Choroid plexus epithelial cell (primary cell): ENCODE data around the gene MNAT1.
"Not testable (repeated sequence)": the region's sequence is repeated elsewhere in the genome, so short reads cannot be mapped to it uniquely, and the experiment has no call there.

Source experiments
- DNase-seq: peaks from one replicate; pipeline ENCODE4 v3.0.0-alpha.2; 2010; ENCODE audit warnings: low read depth
- H3K4me3 ChIP-seq: 2 replicates; pipeline ENCODE4 v1.5.1; 2011; ENCODE audit warnings: low read depth, mild to moderate bottlenecking, control low read depth, low read length, moderate library complexity
- TF ChIP-seq, protein P1 (sequence below): conservative IDR thresholded peaks from 2 replicates; pipeline ENCODE4 v1.5.1; 2011; ENCODE audit warnings: low read depth, mild to moderate bottlenecking, control low read depth, inconsistent platforms, low read length, moderate library complexity

MNAT1 gene

DNA sequence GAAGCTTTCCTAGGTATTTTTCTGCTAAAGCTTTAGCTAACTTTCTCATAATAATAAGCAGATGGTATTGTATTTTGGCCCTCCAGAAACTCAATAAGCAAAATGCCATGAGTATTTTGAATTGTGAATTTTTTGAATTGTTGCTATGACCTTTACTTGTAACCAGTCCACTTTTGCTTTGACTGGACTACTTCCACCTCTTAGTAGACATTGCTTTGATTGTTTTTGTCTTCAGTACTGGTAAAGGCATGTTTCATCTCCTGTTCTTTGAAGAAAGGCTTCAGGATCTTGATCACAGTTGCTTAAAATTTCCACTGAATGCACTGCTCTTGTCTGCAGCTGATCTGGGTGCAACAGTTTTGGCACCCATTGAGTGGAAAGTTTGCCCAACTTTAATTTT is 144.0 kb downstream of the MNAT1 start:
- no peak overlapping the region for H3K4me3 ChIP-seq
- DNase-seq: peak; percentile 68
- TF ChIP-seq, protein P1, sequence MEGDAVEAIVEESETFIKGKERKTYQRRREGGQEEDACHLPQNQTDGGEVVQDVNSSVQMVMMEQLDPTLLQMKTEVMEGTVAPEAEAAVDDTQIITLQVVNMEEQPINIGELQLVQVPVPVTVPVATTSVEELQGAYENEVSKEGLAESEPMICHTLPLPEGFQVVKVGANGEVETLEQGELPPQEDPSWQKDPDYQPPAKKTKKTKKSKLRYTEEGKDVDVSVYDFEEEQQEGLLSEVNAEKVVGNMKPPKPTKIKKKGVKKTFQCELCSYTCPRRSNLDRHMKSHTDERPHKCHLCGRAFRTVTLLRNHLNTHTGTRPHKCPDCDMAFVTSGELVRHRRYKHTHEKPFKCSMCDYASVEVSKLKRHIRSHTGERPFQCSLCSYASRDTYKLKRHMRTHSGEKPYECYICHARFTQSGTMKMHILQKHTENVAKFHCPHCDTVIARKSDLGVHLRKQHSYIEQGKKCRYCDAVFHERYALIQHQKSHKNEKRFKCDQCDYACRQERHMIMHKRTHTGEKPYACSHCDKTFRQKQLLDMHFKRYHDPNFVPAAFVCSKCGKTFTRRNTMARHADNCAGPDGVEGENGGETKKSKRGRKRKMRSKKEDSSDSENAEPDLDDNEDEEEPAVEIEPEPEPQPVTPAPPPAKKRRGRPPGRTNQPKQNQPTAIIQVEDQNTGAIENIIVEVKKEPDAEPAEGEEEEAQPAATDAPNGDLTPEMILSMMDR: no peak

DNA sequence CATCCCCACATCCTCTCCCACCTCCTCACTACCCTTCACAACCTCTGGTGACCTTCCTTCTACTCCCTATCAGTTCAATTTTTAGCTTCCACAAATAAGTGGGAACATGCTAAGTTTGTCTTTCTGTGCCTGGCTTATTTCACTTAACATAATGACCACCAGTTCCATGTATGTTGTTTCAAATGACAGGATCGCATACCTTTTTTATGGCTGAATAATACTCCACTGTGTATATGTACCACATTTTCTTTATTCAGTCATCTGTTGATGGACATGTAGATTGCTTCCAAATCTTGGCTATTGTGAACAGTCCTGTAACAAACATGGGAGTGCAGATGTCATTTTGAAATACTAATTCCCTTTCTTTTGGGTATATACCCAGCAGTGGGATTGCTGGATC is 147.7 kb downstream of the MNAT1 start:
- DNase-seq: no peak
- TF ChIP-seq, protein P1: no peak
- no peak overlapping the region for H3K4me3 ChIP-seq

DNA sequence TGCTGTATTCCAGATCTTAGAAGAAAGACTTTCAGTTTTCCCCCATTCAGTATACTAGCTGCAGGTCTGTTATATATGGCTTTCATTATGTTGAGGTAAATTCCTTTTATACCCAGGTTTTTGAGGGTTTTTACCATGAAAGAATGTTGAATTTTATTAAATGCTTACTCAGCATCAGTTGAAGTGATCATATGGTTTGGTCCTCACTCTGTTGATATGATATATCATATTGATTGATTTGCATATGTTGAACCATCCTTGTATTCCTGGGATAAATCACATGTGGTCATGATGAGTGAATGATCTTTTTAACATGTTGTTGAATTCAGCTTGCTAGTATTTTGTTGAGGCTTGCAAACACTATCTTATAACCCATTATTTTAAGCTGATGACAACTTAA is 149.6 kb downstream of the MNAT1 start:
- no peak overlapping the region for H3K4me3 ChIP-seq
- TF ChIP-seq, protein P1: no peak
- no peak for DNase-seq

DNA sequence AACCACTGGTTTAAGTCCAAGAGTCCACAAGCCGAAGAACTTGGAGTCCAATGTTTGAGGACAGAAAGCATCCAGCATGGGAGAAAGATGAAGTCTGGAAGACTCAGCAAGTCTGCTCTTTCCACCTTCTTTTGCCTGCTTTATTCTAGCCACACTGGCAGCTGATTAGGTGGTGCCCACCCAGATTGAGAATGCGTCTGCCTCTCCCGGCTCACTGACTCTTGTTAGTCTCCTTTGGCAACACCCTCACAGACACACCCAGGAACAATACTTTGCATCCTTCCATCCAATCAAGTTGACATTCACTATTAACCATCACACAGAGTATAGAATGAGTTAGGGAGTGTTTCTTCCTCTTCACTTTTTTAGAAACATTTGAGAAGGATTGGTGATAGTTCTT is 156.1 kb downstream of the MNAT1 start:
- DNase-seq, H3K4me3 ChIP-seq: not testable (repeated sequence)

DNA sequence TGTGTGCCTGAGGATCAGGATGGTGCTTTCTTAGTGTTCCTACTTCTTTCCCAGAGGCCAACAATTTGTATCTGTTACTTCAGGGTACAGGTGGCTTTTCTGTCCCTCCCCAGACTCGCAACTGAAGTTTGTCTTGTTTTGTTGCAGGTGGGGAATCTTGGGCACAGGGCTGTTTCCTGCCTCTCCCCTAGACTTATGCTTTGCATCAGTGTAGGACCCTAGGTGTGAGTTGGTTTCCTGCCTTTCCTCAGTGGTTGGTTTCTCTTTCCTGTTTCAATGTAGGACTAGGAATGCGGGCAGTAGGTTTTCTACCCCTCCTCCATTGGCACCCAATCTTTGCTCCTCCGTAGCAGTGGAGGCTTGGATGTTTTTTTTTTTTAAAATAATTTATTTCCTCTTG is 159.3 kb downstream of the MNAT1 start:
- DNase-seq: no peak
- H3K4me3 ChIP-seq: no peak overlapping the region
- TF ChIP-seq, protein P1: no peak

DNA sequence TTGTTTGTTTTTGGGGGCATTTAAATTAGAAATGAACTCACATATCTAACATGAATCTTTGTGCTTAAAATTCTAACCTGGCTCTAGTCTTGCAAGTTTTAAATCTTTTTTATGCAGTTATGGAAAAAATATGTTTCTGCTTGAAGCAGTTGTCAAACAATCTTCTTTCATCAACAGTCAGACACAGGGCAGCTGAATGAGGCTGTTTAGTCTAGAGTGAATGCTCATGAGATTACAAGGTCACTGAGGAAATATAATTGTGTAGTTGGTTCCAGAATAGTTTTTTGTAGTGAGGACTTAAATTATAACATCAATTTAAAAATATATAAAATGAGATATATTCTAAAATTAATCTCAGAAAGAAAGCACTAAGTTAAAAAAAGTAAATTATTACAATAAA is 169.8 kb downstream of the MNAT1 start:
- DNase-seq: peak; percentile 21
- no peak overlapping the region for H3K4me3 ChIP-seq
- TF ChIP-seq, protein P1: no peak

DNA sequence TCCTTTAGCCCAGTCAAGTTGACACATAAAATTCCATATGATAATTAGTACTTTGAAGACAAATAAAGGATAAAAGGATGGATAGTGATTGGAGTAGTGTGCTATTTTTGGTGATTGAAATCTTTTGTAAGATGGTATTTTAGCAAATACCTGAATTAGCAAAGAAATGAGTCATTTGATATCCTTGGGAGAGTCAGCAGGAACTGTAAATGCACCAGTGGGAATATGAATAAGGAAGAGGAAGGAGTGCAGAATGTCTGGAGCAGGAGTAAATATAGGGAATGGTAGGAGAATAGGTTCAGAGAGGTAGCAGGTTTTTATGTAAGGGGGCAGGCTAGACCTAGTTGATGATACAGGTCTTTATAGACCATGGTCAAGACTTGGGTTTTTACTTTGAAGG is 171.4 kb downstream of the MNAT1 start:
- DNase-seq: no peak
- TF ChIP-seq, protein P1: no peak
- no peak overlapping the region for H3K4me3 ChIP-seq

DNA sequence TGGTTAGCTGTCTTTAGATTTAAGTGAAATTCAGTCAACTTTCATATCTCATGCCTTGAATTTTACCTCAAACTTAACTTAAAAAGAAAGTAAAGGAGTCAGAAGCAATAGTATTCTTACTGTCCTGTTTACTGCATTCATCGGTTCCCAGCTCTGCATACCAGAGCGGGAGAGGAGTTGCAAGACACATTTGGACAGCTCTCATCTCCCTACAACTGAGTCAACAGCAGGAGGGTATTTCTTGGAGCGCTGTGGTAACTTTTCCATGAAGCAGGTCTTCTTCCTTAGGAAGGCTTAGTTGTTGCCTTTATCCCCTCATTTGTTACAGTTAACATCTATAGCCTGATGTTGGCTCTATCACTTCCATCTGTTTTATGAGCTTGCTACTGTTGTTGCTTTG is 181.2 kb downstream of the MNAT1 start:
- peak; percentile 19 for DNase-seq
- TF ChIP-seq, protein P1: no peak
- H3K4me3 ChIP-seq: no peak overlapping the region
